HUES64 (cell line): ENCODE measurements around the gene LRP10.
"Not testable (repeated sequence)": the region's sequence is repeated elsewhere in the genome, so short reads cannot be mapped to it uniquely, and the experiment has no call there.

ENCODE experiments used
- H3K27ac ChIP-seq: 2 replicates; pipeline ENCODE4 v1.7.0; 2013; ENCODE audit warnings: low read depth, low read length, inconsistent platforms
- H3K27me3 ChIP-seq: 2 replicates; pipeline ENCODE4 v1.6.1; 2013; ENCODE audit warnings: mild to moderate bottlenecking, low read length; ENCODE audit not compliant: insufficient read depth
- H3K36me3 ChIP-seq: 2 replicates; pipeline ENCODE4 v1.6.1; 2013; ENCODE audit warnings: mild to moderate bottlenecking, low read length; ENCODE audit not compliant: insufficient read depth
- H3K4me1 ChIP-seq: 2 replicates; pipeline ENCODE4 v1.6.1; 2013; ENCODE audit warnings: mild to moderate bottlenecking, low read length, moderate library complexity; ENCODE audit not compliant: insufficient read depth
- H3K4me3 ChIP-seq: 2 replicates; pipeline ENCODE4 v1.5.1; 2013; ENCODE audit warnings: mild to moderate bottlenecking, low read length, moderate library complexity
- H3K9ac ChIP-seq: 2 replicates; pipeline ENCODE4 v1.6.1; 2013; ENCODE audit warnings: mild to moderate bottlenecking, low read depth, low read length
- H3K9me3 ChIP-seq: 2 replicates; pipeline ENCODE4 v1.6.1; 2013; ENCODE audit warnings: low read depth, low read length; ENCODE audit not compliant: insufficient read depth
- WGBS: fragments of 150-250, 120-280 bp; methylation state at CpG from one replicate; pipeline ENCODE4 v1.1.7; 2013; ENCODE audit warnings: missing lambda C conversion rate; 5-methylcytosine and 5-hydroxymethylcytosine counted together

The LRP10 gene

DNA sequence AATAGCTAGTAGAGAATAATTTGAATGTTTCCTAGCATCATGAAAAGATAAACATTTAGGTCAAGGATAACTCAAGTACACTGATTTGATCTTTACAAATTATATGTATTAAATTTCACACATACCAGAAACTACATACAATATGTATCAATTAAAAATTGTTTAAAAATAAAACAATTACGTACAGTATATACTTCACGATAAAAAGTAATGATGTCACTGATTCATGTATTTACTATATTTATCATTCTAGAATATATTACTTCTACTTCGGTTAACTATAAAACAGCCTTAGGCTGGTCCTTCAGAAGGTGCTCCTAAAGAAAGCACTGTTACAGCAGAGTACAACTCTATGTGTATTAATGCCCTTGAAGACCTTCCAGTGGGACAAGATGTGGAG lies 35.9 kb downstream of the LRP10 start:
- Histone ChIP-seq H3K4me3 (no peak overlapping the region), H3K27me3 (no peaks in the 10 kb centered on the region), H3K9ac (no peak overlapping the region), H3K36me3 (peaks cover 84% of the 10 kb centered on the region), H3K9me3 (no peaks in the 10 kb centered on the region), H3K4me1 (no peaks in the 10 kb centered on the region), H3K27ac (no peak overlapping the region)
- WGBS = no CpG with 5 or more reads among the region's 3 CpGs

DNA sequence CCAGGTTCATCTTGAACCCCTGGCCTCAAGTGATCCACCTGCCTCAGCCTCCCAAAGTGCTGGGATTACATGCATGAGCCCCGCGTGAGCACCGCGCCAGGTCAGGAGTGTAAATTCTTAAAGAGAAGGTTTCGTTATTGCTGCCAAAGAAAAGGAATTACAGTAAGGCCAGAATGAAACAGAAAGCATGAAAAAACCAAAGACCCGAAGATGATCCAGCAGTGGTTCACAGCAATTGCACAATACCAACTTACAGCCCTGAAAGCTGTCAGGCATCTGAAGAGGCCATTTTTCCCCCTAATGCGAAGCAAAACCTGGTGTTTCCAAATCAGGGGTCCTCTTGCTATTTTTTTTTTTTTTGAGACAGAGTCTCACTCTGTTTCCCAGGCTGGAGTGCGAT lies 37.1 kb downstream of the LRP10 start:
- no peak overlapping the region for H3K4me3 ChIP-seq
- no peaks in the 10 kb centered on the region for H3K9me3 ChIP-seq
- no peaks in the 10 kb centered on the region for H3K4me1 ChIP-seq
- H3K27me3 ChIP-seq = no peaks in the 10 kb centered on the region
- no peak overlapping the region for H3K27ac ChIP-seq
- H3K9ac ChIP-seq = no peak overlapping the region
- 96% methylated on average over 8 of the region's 8 CpGs for WGBS
- H3K36me3 ChIP-seq = peaks cover 75% of the 10 kb centered on the region

DNA sequence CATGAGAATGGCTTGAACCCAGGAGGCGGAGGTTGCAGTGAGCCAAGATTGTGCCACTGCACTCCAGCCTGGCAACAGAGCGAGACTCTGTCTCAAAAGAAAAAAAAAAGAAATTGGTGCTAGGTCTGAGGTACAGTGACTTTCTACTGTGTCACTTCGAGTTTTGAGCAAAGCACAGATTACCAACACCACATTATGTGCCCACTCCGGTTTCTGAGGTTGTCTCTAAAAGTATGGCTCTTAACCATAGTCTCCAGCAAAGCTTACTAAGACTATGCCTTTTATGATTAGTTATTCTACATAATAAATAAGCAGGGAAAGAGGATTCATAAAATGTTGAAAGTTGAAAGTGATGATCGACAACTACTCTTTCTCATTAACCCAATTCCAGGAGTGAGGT lies 39.4 kb downstream of the LRP10 start:
- H3K27ac ChIP-seq = no peak overlapping the region
- no peaks in the 10 kb centered on the region for H3K27me3 ChIP-seq
- no peak overlapping the region for H3K4me3 ChIP-seq
- 96% methylated on average over 4 of the region's 5 CpGs for WGBS
- no peaks in the 10 kb centered on the region for H3K9me3 ChIP-seq
- no peaks in the 10 kb centered on the region for H3K4me1 ChIP-seq
- no peak overlapping the region for H3K9ac ChIP-seq
- peaks cover 54% of the 10 kb centered on the region for H3K36me3 ChIP-seq

GRCh38 chr14:22914836-22915235 lies 43.3 kb downstream of the LRP10 start:
- not testable (repeated sequence) for H3K9me3 ChIP-seq, H3K27me3 ChIP-seq, H3K9ac ChIP-seq, H3K4me1 ChIP-seq, H3K4me3 ChIP-seq, H3K27ac ChIP-seq
- WGBS = 100% methylated on average over 3 of the region's 4 CpGs
- peaks cover 34% of the 10 kb centered on the region for H3K36me3 ChIP-seq

DNA sequence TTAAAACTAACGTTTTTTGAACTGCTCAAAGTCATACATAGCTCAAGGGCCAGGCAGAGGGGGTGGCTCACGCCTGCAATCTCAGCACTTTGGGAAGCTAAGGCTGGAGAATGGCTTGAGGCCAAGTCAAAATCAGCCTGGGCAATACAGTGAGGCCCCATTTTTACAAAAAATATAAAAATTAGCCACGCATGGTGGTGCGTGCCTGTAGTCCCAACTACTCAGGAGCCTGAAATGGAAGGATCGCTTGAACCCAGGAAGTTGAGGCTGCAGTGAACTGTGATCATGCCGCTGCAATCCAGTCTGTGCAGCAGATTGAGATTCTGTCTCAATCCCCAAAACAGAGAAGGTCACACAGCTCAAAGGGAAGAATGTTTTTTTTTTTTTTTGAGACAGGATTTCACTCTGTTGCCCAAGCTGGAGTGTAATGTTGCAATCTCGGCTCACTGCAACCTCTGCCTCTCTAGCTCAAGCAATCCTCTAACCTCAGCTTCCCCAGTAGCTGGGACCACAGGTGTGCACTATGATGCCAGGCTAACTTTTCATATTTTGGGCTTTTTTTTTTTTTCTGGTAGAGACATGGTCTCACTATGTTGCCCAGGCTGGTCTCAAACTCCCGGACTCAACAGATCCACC lies 44.5 kb downstream of the LRP10 start:
- no peak overlapping the region for H3K9ac ChIP-seq
- no peak overlapping the region for H3K4me3 ChIP-seq
- no peak overlapping the region for H3K27ac ChIP-seq
- H3K36me3 ChIP-seq = peaks cover 43% of the 10 kb centered on the region
- peaks cover 9% of the 10 kb centered on the region for H3K4me1 ChIP-seq
- no peaks in the 10 kb centered on the region for H3K27me3 ChIP-seq
- 96% methylated on average over 8 of the region's 8 CpGs for WGBS
- no peaks in the 10 kb centered on the region for H3K9me3 ChIP-seq

DNA sequence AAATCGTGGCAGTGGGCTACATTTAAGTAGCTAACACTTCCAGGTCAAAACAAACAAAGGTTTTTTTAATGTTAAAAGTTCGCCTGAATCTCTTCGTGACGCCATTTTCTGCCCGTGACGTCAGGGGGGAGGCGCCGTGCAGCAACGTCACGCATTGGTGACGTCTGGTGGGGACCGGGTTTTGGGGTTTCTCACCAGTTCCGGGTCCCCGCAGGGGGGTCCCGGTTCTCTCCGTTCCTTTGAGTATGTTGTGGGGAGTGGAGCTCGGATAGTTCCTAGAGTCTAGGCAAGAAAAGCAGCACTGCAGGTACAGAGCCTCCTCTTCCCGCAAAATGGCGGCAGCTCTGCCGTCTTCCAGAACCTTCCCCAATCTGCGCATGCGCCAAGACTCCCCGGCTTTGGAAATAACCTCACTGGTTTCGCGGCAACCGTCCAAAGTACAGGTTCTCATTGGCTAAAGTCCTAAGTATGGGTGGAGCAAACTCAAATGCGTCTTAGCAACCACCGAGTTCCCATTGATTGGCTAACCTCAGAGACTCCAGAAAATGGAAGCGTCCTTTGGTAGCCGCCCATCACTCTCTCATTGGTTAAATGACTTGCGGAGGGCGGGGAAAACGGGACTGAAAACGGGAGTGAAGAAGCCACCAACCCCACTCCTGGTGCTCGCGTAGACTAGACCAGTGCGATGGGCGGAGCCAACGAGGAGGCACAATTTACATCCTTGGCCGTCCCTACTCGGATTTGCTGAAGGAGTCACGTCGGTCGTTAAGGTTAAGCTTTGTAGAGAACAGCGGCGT lies 47.5 kb downstream of the LRP10 start, which contains the start of gene RBM23:
Gene RBM23, minus strand, starts transcription at position 346 of the 797 bp plus-strand sequence.
- peak within 1 kb of the TSS; percentile 89 for H3K9ac ChIP-seq
- peak within 1 kb of the TSS; percentile 97 for H3K27ac ChIP-seq
- 2% methylated on average over 46 of the region's 46 CpGs for WGBS
- peak within 1 kb of the TSS; percentile 93 for H3K4me3 ChIP-seq
- H3K36me3 ChIP-seq = peaks cover 59% of the 10 kb centered on the region
- H3K27me3 ChIP-seq = no peaks in the 10 kb centered on the region
- H3K4me1 ChIP-seq = peaks cover 9% of the 10 kb centered on the region
- no peaks in the 10 kb centered on the region for H3K9me3 ChIP-seq

DNA sequence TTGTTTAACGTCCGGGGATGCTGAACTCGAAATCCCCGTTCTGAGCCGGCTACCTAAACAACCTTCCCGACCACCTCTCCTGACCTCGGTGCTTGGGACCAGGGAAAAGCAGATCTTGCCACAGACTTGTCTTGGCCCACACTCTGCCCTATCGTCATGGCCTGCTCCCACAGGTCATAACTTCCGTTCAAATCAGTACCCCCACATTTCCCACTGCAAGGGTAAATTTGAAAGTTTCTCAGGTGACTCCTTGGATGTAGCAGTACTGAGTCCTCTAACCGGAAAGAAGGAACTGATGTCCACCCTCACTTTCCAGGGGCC lies 48.0 kb downstream of the LRP10 start:
- Histone ChIP-seq H3K27me3 (no peaks in the 10 kb centered on the region), H3K36me3 (peaks cover 64% of the 10 kb centered on the region), H3K9ac (no peak overlapping the region), H3K4me1 (peaks cover 9% of the 10 kb centered on the region), H3K27ac (peak overlapping the region; percentile 71; the same call in 1 of the 2 replicates), H3K4me3 (peak overlapping the region; percentile 52), H3K9me3 (no peaks in the 10 kb centered on the region)
- WGBS = 20% methylated on average over 10 of the region's 10 CpGs

DNA sequence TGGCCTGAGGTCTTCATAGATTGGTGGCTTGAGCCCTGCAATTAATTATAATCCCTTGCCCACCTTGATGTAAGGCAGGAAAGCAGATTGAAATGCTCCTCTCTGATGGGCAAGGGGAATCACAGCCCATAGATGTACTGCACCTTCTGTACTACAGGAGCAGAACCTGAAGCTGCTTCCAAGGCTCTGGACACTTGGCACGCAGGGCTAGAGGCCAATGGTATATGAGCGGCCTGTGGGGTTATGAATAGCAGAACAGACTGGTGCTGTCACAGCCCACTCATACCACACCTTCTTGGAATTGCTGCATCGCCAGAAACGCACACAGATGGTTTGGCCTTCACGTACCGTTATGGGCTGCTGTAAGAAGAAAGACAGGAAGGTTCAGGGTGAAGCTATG lies 49.2 kb downstream of the LRP10 start:
- Histone ChIP-seq H3K27ac (no peak overlapping the region), H3K9ac (no peak overlapping the region), H3K4me1 (peaks cover 9% of the 10 kb centered on the region), H3K27me3 (no peaks in the 10 kb centered on the region), H3K9me3 (no peaks in the 10 kb centered on the region), H3K4me3 (no peak overlapping the region), H3K36me3 (peaks cover 74% of the 10 kb centered on the region)
- 97% methylated on average over 6 of the region's 6 CpGs for WGBS

DNA sequence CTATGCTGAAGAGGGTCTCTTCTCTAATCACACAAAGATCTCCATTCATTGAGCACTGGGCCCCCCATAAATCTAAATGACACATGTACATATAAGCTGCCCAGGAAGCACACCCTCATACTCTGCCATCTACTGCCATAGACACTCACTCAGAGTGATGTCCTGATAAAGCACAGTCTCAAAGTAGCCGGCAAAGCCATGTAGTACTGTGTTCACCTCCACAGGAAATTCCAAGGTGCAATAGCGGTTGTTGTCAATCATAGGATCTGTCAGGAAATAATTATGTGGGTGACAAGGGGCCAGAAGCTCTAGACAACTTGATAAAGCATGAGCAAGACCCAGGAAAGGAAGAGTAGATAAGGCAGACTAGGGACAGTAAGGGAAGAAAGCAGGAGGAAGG lies 50.8 kb downstream of the LRP10 start:
- H3K9me3 ChIP-seq = no peaks in the 10 kb centered on the region
- no peak overlapping the region for H3K27ac ChIP-seq
- H3K9ac ChIP-seq = no peak overlapping the region
- no peak overlapping the region for H3K4me3 ChIP-seq
- peaks cover 9% of the 10 kb centered on the region for H3K4me1 ChIP-seq
- peaks cover 75% of the 10 kb centered on the region for H3K36me3 ChIP-seq
- H3K27me3 ChIP-seq = no peaks in the 10 kb centered on the region
- 93% methylated on average over 2 of the region's 2 CpGs for WGBS

GRCh38 chr14:22923746-22924145 lies 52.2 kb downstream of the LRP10 start:
- H3K27ac ChIP-seq = no peak overlapping the region
- H3K4me3 ChIP-seq = no peak overlapping the region
- peaks cover 73% of the 10 kb centered on the region for H3K36me3 ChIP-seq
- WGBS = 96% methylated on average over 5 of the region's 5 CpGs
- H3K9me3 ChIP-seq = no peaks in the 10 kb centered on the region
- H3K4me1 ChIP-seq = peaks cover 9% of the 10 kb centered on the region
- no peaks in the 10 kb centered on the region for H3K27me3 ChIP-seq
- no peak overlapping the region for H3K9ac ChIP-seq

DNA sequence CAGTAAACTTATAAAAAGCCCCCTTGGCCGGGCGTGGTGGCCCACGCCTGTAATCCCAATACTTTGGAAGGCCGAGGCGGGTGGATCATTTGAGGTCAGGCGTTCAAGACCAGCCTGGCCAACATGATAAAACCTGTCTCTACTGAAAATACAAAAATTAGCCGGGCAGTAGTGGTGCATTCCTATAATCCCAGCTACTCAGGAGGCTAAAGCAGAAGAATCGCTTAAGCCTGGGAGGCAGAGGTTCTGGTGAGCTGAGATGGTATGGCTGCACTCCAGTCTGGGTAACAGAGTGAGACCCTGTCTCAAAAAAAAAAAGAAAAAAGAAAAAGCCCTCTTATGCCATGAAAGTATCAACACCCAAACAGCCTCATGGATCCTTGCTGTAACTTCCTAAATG lies 54.0 kb downstream of the LRP10 start:
- peaks cover 66% of the 10 kb centered on the region for H3K36me3 ChIP-seq

More for the DNA sequence above, 54.0 kb downstream of the LRP10 start:
- H3K4me3 ChIP-seq = no peak overlapping the region
- no peaks in the 10 kb centered on the region for H3K9me3 ChIP-seq
- 98% methylated on average over 8 of the region's 8 CpGs for WGBS
- peaks cover 2% of the 10 kb centered on the region; the same call in 1 of the 2 replicates for H3K4me1 ChIP-seq
- H3K27me3 ChIP-seq = no peaks in the 10 kb centered on the region
- H3K27ac ChIP-seq = no peak overlapping the region
- no peak overlapping the region for H3K9ac ChIP-seq
